ENCODE measurements around the gene TMEM120B.

Gene TMEM120B

GRCh38 chr12:121806546-121807423, 94.2 kb downstream of the TMEM120B start:
- H3K4me3 ChIP-seq (replicated peaks; ENCODE audit: low read depth, low read length): peak overlapping the region; percentile 82

GRCh38 chr12:121807642-121808347, 95.2 kb downstream of the TMEM120B start:
- Histone ChIP-seq H3K27me3 (replicated peaks; ENCODE audit: control insufficient read depth, insufficient read depth, low read length) (no peaks in the 10 kb centered on the region), H3K4me3 (replicated peaks; ENCODE audit: low read depth, low read length) (no peak overlapping the region), H3K36me3 (ENCODE audit: control insufficient read depth, insufficient read depth, low read length) (peaks cover 21% of the 10 kb centered on the region)
- DNase-seq (ENCODE audit: extremely low read depth, insufficient read length): no peak
- TF ChIP-seq CTCF (IDR thresholded peaks at IDR 0.05; ENCODE audit: insufficient read depth, low read length, poor library complexity, severe bottlenecking): no peak

More at GRCh38 chr12:121806546-121807423, 94.2 kb downstream of the TMEM120B start:
- H3K36me3 ChIP-seq (ENCODE audit: control insufficient read depth, insufficient read depth, low read length): peaks cover 21% of the 10 kb centered on the region
- no peak for DNase-seq (ENCODE audit: extremely low read depth, insufficient read length)
- no peak for TF ChIP-seq CTCF (IDR thresholded peaks at IDR 0.05; ENCODE audit: insufficient read depth, low read length, poor library complexity, severe bottlenecking)
- H3K27me3 ChIP-seq (replicated peaks; ENCODE audit: control insufficient read depth, insufficient read depth, low read length): no peaks in the 10 kb centered on the region

GRCh38 chr12:121808623-121809022, 96.1 kb downstream of the TMEM120B start:
- no peaks in the 10 kb centered on the region for H3K27me3 ChIP-seq (replicated peaks; ENCODE audit: control insufficient read depth, insufficient read depth, low read length)
- no peak for DNase-seq (ENCODE audit: extremely low read depth, insufficient read length)
- H3K4me3 ChIP-seq (replicated peaks; ENCODE audit: low read depth, low read length): no peak overlapping the region
- peaks cover 21% of the 10 kb centered on the region for H3K36me3 ChIP-seq (ENCODE audit: control insufficient read depth, insufficient read depth, low read length)
- TF ChIP-seq CTCF (IDR thresholded peaks at IDR 0.05; ENCODE audit: insufficient read depth, low read length, poor library complexity, severe bottlenecking): no peak

GRCh38 chr12:121809712-121810116, 97.2 kb downstream of the TMEM120B start:
- TF ChIP-seq CTCF (IDR thresholded peaks at IDR 0.05; ENCODE audit: insufficient read depth, low read length, poor library complexity, severe bottlenecking): no peak
- Histone ChIP-seq H3K4me3 (replicated peaks; ENCODE audit: low read depth, low read length) (no peak overlapping the region), H3K27me3 (replicated peaks; ENCODE audit: control insufficient read depth, insufficient read depth, low read length) (no peaks in the 10 kb centered on the region), H3K36me3 (ENCODE audit: control insufficient read depth, insufficient read depth, low read length) (peaks cover 25% of the 10 kb centered on the region)
- no peak for DNase-seq (ENCODE audit: extremely low read depth, insufficient read length)

- no peaks in the 10 kb centered on the region for H3K27me3 ChIP-seq (replicated peaks; ENCODE audit: control insufficient read depth, insufficient read depth, low read length)
- DNase-seq (ENCODE audit: extremely low read depth, insufficient read length): no peak
- TF ChIP-seq CTCF (IDR thresholded peaks at IDR 0.05; ENCODE audit: insufficient read depth, low read length, poor library complexity, severe bottlenecking): no peak
- peaks cover 27% of the 10 kb centered on the region for H3K36me3 ChIP-seq (ENCODE audit: control insufficient read depth, insufficient read depth, low read length)
- H3K4me3 ChIP-seq (replicated peaks; ENCODE audit: low read depth, low read length): no peak overlapping the region
These were observed 97.8 kb downstream of the TMEM120B start for GRCh38 chr12:121810234-121810817.
